IMR-90 (cell line): ENCODE measurements around the gene HAS3. TPM values are rescaled to one million over a fixed set of nuclear protein-coding genes. Genes with fewer than 3 reads are reported as not detected.
"Not testable (repeated sequence)": the region's sequence is repeated elsewhere in the genome, so short reads cannot be mapped to it uniquely, and the experiment has no call there.

Experiments
- ATAC-seq: fragments of 200-7000 bp; cut with Tn5 transposase; 2 replicates; pipeline ENCODE4 v1.9.1; 2020; ENCODE audit warnings: low read depth, mild to moderate bottlenecking, moderate library complexity
- BruUV-seq: library from RNA; stranded (reverse); fragments of 400-500 nt; replicated peaks from 2 replicates; lab custom pipeline; 2021; lab: Mats Ljungman, UMichigan
- CTCF ChIA-PET: fragments of 300-600 bp; formaldehyde crosslinking; extraction: SDS; loops from one replicate; lab custom pipeline; 2021; ENCODE audit warnings: antibody characterized with exemption; lab: Yijun Ruan, JAX
- POLR2A ChIA-PET: fragments of 300-600 bp; sonication (Branson Sonifier 250); formaldehyde crosslinking; loops from one replicate; lab custom pipeline; 2022; ENCODE audit warnings: antibody characterized with exemption; ENCODE audit not compliant: unreplicated experiment; lab: Charles Lee
- DNase-seq: peaks from one replicate; pipeline ENCODE4 v3.0.0; 2013
- H2AFZ ChIP-seq: replicated peaks from 2 replicates; pipeline ENCODE3; 2013; ENCODE audit warnings: low read length, mild to moderate bottlenecking; ENCODE audit not compliant: poor library complexity
- H2AK5ac ChIP-seq: 2 replicates; pipeline ENCODE4 v1.6.1; 2013; ENCODE audit warnings: low read depth, low read length, inconsistent platforms
- H2AK9ac ChIP-seq: replicated peaks from 2 replicates; pipeline ENCODE3; 2013; ENCODE audit warnings: mild to moderate bottlenecking, low read depth, low read length, moderate library complexity; ENCODE audit not compliant: poor library complexity
- H2BK120ac ChIP-seq: 2 replicates; pipeline ENCODE4 v1.6.1; 2013; ENCODE audit warnings: low read depth, low read length, inconsistent platforms
- H2BK15ac ChIP-seq: 3 replicates; pipeline ENCODE4 v1.6.1; 2013; ENCODE audit warnings: low read depth, low read length, inconsistent platforms
- H2BK20ac ChIP-seq: 2 replicates; pipeline ENCODE4 v1.6.1; 2013; ENCODE audit warnings: low read depth, mild to moderate bottlenecking, inconsistent platforms, low read length, moderate library complexity
- H2BK5ac ChIP-seq: 2 replicates; pipeline ENCODE4 v1.6.1; 2013; ENCODE audit warnings: mild to moderate bottlenecking, low read depth, low read length, inconsistent platforms; ENCODE audit not compliant: poor library complexity, severe bottlenecking
- H3K14ac ChIP-seq: replicated peaks from 2 replicates; pipeline ENCODE4 v1.6.1; 2013; ENCODE audit warnings: low read depth, low read length, inconsistent platforms
- H3K18ac ChIP-seq: 2 replicates; pipeline ENCODE4 v1.6.1; 2013; ENCODE audit warnings: low read depth, low read length, control low read depth
- H3K23ac ChIP-seq: 2 replicates; pipeline ENCODE4 v1.6.1; 2013; ENCODE audit warnings: low read depth, low read length, inconsistent platforms
- H3K27ac ChIP-seq: 2 replicates; pipeline ENCODE4 v1.5.1; 2013; ENCODE audit warnings: mild to moderate bottlenecking, control low read depth, low read length; ENCODE audit not compliant: insufficient read depth
- H3K27me3 ChIP-seq: 2 replicates; pipeline ENCODE4 v1.6.1; 2013; ENCODE audit warnings: low read length; ENCODE audit not compliant: control insufficient read depth, insufficient read depth
- H3K36me3 ChIP-seq: 2 replicates; pipeline ENCODE4 v1.6.1; 2013; ENCODE audit warnings: low read length, mixed read lengths; ENCODE audit not compliant: control insufficient read depth, insufficient read depth
- H3K4ac ChIP-seq: 2 replicates; pipeline ENCODE4 v1.6.1; 2013; ENCODE audit warnings: low read depth, low read length, inconsistent platforms
- H3K4me1 ChIP-seq: 2 replicates; pipeline ENCODE4 v1.6.1; 2013; ENCODE audit warnings: low read length, mixed read lengths; ENCODE audit not compliant: control insufficient read depth, insufficient read depth
- H3K4me2 ChIP-seq: 2 replicates; pipeline ENCODE4 v1.6.1; 2013; ENCODE audit warnings: low read depth, mild to moderate bottlenecking, control low read depth, low read length, moderate library complexity
- H3K4me3 ChIP-seq: 2 replicates; pipeline ENCODE4 v1.5.1; 2013; ENCODE audit warnings: low read depth, mild to moderate bottlenecking, control low read depth, low read length, moderate library complexity; ENCODE audit not compliant: insufficient read depth
- H3K56ac ChIP-seq: 2 replicates; pipeline ENCODE4 v1.6.1; 2013; ENCODE audit warnings: low read length, inconsistent platforms; ENCODE audit not compliant: insufficient read depth; ENCODE audit errors: extremely low read depth
- H3K79me1 ChIP-seq, 2 experiments: 2 replicates each; pipeline ENCODE4 v1.6.1; 2013; ENCODE audit warnings: low read length in 2 of 2, inconsistent platforms in 1 of 2, low read depth in 1 of 2
- H3K9ac ChIP-seq: 2 replicates; pipeline ENCODE4 v1.6.1; 2013; ENCODE audit warnings: low read depth, low read length, control low read depth
- H3K9me1 ChIP-seq: 2 replicates; pipeline ENCODE4 v1.6.1; 2013; ENCODE audit warnings: low read length, inconsistent platforms; ENCODE audit not compliant: insufficient read depth
- H3K9me3 ChIP-seq: 2 replicates; pipeline ENCODE4 v1.6.1; 2013; ENCODE audit warnings: low read length; ENCODE audit not compliant: control insufficient read depth, insufficient read depth
- H4K20me1 ChIP-seq: 2 replicates; pipeline ENCODE4 v1.6.1; 2013; ENCODE audit warnings: low read length, inconsistent platforms; ENCODE audit not compliant: insufficient read depth
- H4K5ac ChIP-seq: 2 replicates; pipeline ENCODE4 v1.6.1; 2013; ENCODE audit warnings: mild to moderate bottlenecking, low read depth, low read length, control low read depth
- H4K8ac ChIP-seq, 2 experiments: 2 replicates each; pipeline ENCODE4 v1.6.1; 2013; ENCODE audit warnings: low read depth in 2 of 2, low read length in 2 of 2, control low read depth in 1 of 2, inconsistent platforms in 1 of 2
- H4K91ac ChIP-seq: 2 replicates; pipeline ENCODE4 v1.6.1; 2013; ENCODE audit warnings: low read depth, low read length, inconsistent platforms; ENCODE audit not compliant: insufficient read depth
- WGBS, 2 experiments: methylation state at CpG; one replicate each; pipeline versions ENCODE4 v1.1.5 to v1.1.7; 2013; ENCODE audit warnings: missing lambda C conversion rate in 2 of 2; ENCODE audit not compliant: insufficient read length in 1 of 2; ENCODE audit errors: extremely low coverage in 2 of 2; 5-methylcytosine and 5-hydroxymethylcytosine counted together
- dilution Hi-C: fragments of 300-500 bp; cut with HindIII; formaldehyde crosslinking; loops from one replicate; pipeline ENCODE4 v1.14.3; 2018; ENCODE audit warnings: low sequenced_read_pairs; ENCODE audit not compliant: unreplicated experiment
- in situ Hi-C: fragments of 300-500 bp; cut with MboI; formaldehyde crosslinking; loops from 3 replicates; pipeline ENCODE4 v1.14.3; 2019; ENCODE audit warnings: low sequenced_read_pairs, inconsistent platforms, mixed read lengths
- intact Hi-C: fragments of 100-400 bp; cut with micrococcal nuclease; formaldehyde crosslinking; loops from 2 replicates; pipeline ENCODE4 v1.10.0; 2022
- polyA plus RNA-seq, 3 experiments: library from polyadenylated mRNA; depleted of rRNA; stranded (reverse); fragments of >200 nt; gene quantifications; 2 replicates each; pipeline ENCODE4 v1.2.3, GENCODE V29; 2012; ENCODE audit warnings: low replicate concordance in 1 of 3
- total RNA-seq: library from RNA; depleted of rRNA; stranded (reverse); fragments of >200 nt; gene quantifications from 2 replicates; pipeline ENCODE4 v1.2.3, GENCODE V29; 2012

The HAS3 gene
- total and polyA plus RNA-seq, 2 of the 4 experiments (the other 2 are of a cell fraction), result 0.36 to 0.97 TPM

- peaks cover 20 to 52% of the 10 kb centered on the region in 2 experiments for H3K79me1 ChIP-seq
Measured at GRCh38 chr16:69124961-69125360, 19.5 kb downstream of the HAS3 start.

More at GRCh38 chr16:69124961-69125360, 19.5 kb downstream of the HAS3 start:
- H3K18ac ChIP-seq, POLR2A ChIA-PET, H3K9ac ChIP-seq, H2BK20ac ChIP-seq, H2BK15ac ChIP-seq, H2AK9ac ChIP-seq, H3K4me2 ChIP-seq, H2BK5ac ChIP-seq, H3K27me3 ChIP-seq, H3K56ac ChIP-seq, H2AK5ac ChIP-seq, H3K27ac ChIP-seq, H4K91ac ChIP-seq, H3K4me3 ChIP-seq, H3K14ac ChIP-seq, DNase-seq, H3K4me1 ChIP-seq, H3K9me1 ChIP-seq, BruUV-seq, H3K23ac ChIP-seq, ATAC-seq, H2BK120ac ChIP-seq, H4K5ac ChIP-seq, H2AFZ ChIP-seq, H4K8ac ChIP-seq, dilution Hi-C loops, H3K4ac ChIP-seq, H3K9me3 ChIP-seq: not testable (repeated sequence)
- intact Hi-C loops, result loop anchor here (1.0 to 10.0 kb wide), 5 partner anchors 223 to 597 kb away; no protein-coding TSS in a partner anchor
- H3K36me3 ChIP-seq, result peaks cover 15% of the 10 kb centered on the region
- 95% methylated on average over 6 of the region's 14 CpGs; no CpG with 5 or more reads in 1 of the 2 experiments for WGBS, 2 experiments
- in situ Hi-C loops, result loop anchor here (5.0 kb wide), 2 partner anchors 278 to 598 kb away; no protein-coding TSS in a partner anchor
- CTCF ChIA-PET, result interaction anchor here (0.6 to 3.1 kb wide), 2 partner anchors 50 to 223 kb away, joined by 3 to 18 read pairs; no protein-coding TSS in a partner anchor
- peaks cover 28% of the 10 kb centered on the region for H4K20me1 ChIP-seq
